ENCODE measurements around the gene TBXA2R.
"Not testable (repeated sequence)": the region's sequence is repeated elsewhere in the genome, so short reads cannot be mapped to it uniquely, and the experiment has no call there.

TBXA2R gene

GRCh38 chr19:3604987-3605343 is 1.7 kb downstream of the TBXA2R start:
- no peak for DNase-seq

GRCh38 chr19:3604227-3604986 is 2.3 kb downstream of the TBXA2R start:
- DNase-seq = no peak

GRCh38 chr19:3603121-3603811 is 3.4 kb downstream of the TBXA2R start:
- no peak for DNase-seq

- no peak for DNase-seq
These were observed 5.7 kb downstream of the TBXA2R start for GRCh38 chr19:3601021-3601420.

- DNase-seq = no peak
These were observed 6.9 kb downstream of the TBXA2R start for GRCh38 chr19:3599776-3600187.

GRCh38 chr19:3595521-3596061 is 11.1 kb downstream of the TBXA2R start:
- no peak for DNase-seq

GRCh38 chr19:3593156-3593555 is 13.5 kb downstream of the TBXA2R start:
- DNase-seq = no peak

- no peak for DNase-seq
These were observed 14.6 kb downstream of the TBXA2R start for GRCh38 chr19:3591876-3592613.

GRCh38 chr19:3590991-3591659 is 15.6 kb downstream of the TBXA2R start:
- no peak for DNase-seq

- DNase-seq = no peak
These were observed 16.7 kb downstream of the TBXA2R start for GRCh38 chr19:3589949-3590348.

- no peak for DNase-seq
These were observed 17.2 kb downstream of the TBXA2R start for GRCh38 chr19:3589439-3589838.

GRCh38 chr19:3586707-3587346 is 19.8 kb downstream of the TBXA2R start:
- no peak for DNase-seq

- DNase-seq = no peak
These were observed 20.5 kb downstream of the TBXA2R start for GRCh38 chr19:3586127-3586626.

- no peak for DNase-seq
These were observed 21.2 kb downstream of the TBXA2R start, which contains the start of gene GIPC3 for GRCh38 chr19:3585301-3586126. GIPC3 (plus strand) TSS chr19:3585478; CDS start chr19:3585598, 120 bp downstream.

- DNase-seq = not testable (repeated sequence)
These were observed 22.5 kb downstream of the TBXA2R start for GRCh38 chr19:3584036-3584802.

- not testable (repeated sequence) for DNase-seq
These were observed 24.9 kb downstream of the TBXA2R start for GRCh38 chr19:3581792-3582191.

- no peak for DNase-seq
These were observed 26.3 kb downstream of the TBXA2R start for GRCh38 chr19:3580156-3580934.

- no peak for DNase-seq
These were observed 28.3 kb downstream of the TBXA2R start for GRCh38 chr19:3578390-3578789.

- no peak for DNase-seq
These were observed 28.8 kb downstream of the TBXA2R start for GRCh38 chr19:3577723-3578344.
